Uterus (tissue), 4 donors: Measurements from ENCODE around the gene DEFB128. TPM values are rescaled to one million over a fixed set of nuclear protein-coding genes. Genes with fewer than 3 reads are reported as not detected.
"Not testable (repeated sequence)": the region's sequence is repeated elsewhere in the genome, so short reads cannot be mapped to it uniquely, and the experiment has no call there.

ENCODE experiments used
- DNase-seq, 2 donors: peaks; one replicate each; pipeline ENCODE4 v3.0.0-alpha.2; 2019 to 2020
- H3K27ac ChIP-seq, 2 donors: fragments of 200-600 bp; sonication (generic); 1 replicate in 1 of 2; 2 replicates in 1 of 2; pipeline ENCODE4 v1.5.1; 2016 to 2018
- H3K27me3 ChIP-seq, 2 donors: fragments of 200-600 bp; sonication (generic); one replicate each; pipeline ENCODE4 v1.5.1; 2018 to 2019; ENCODE audit warnings: control low read depth in 1 of 2
- H3K36me3 ChIP-seq, 2 donors: fragments of 200-600 bp; sonication (generic); one replicate each; pipeline ENCODE4 v1.5.1; 2019; ENCODE audit warnings: control low read depth in 1 of 2
- H3K4me1 ChIP-seq, 2 donors: fragments of 200-600 bp; sonication (generic); one replicate each; pipeline ENCODE4 v1.5.1; 2018 to 2019; ENCODE audit warnings: control low read depth in 1 of 2
- H3K4me3 ChIP-seq, 2 donors: fragments of 200-600 bp; sonication (generic); 1 replicate in 1 of 2; 2 replicates in 1 of 2; pipeline ENCODE4 v1.5.1; 2018 to 2019; ENCODE audit warnings: mild to moderate bottlenecking in 1 of 2
- H3K9me3 ChIP-seq, 2 donors: fragments of 200-600 bp; sonication (generic); one replicate each; pipeline ENCODE4 v1.5.1; 2019; ENCODE audit warnings: control low read depth in 1 of 2
- POLR2A ChIP-seq, 2 donors: fragments of 450-650 bp; IDR thresholded peaks; one replicate each; pipeline ENCODE4 v1.6.1; 2016; ENCODE audit warnings: antibody characterized with exemption in 2 of 2, mild to moderate bottlenecking in 1 of 2, moderate library complexity in 1 of 2
- intact Hi-C: fragments of 100-400 bp; cut with DNase I; formaldehyde crosslinking; loops from one replicate; pipeline ENCODE4 v1.15.1; 2023; ENCODE audit warnings: low total_unique reads
- total RNA-seq, 4 donors: library from RNA; depleted of rRNA in 3 of 4; stranded (reverse); fragments of >200 nt in 3 of 4; gene quantifications; one replicate each; pipeline versions ENCODE4 v1.1.0 to v1.2.4, GENCODE V29; 2014 to 2023
- TF ChIP-seq, protein P1 (sequence below), 4 experiments: fragments of 200-600 bp in 2 of 4; fragments of 450-650 bp in 2 of 4; sonication (generic) in 2 of 4; IDR thresholded peaks; one replicate each; pipeline ENCODE4 v1.5.1; 2016 to 2019; ENCODE audit warnings: antibody characterized with exemption in 4 of 4, mild to moderate bottlenecking in 2 of 4, moderate library complexity in 1 of 4
- donor health status: DM: yes; HTN: yes; CAD: no.

Gene DEFB128
- total RNA-seq, 4 donors from 2014 or later: not detected

- TF ChIP-seq POLR2A (IDR thresholded peaks at IDR 0.05): no peak
- TF ChIP-seq, protein P1, sequence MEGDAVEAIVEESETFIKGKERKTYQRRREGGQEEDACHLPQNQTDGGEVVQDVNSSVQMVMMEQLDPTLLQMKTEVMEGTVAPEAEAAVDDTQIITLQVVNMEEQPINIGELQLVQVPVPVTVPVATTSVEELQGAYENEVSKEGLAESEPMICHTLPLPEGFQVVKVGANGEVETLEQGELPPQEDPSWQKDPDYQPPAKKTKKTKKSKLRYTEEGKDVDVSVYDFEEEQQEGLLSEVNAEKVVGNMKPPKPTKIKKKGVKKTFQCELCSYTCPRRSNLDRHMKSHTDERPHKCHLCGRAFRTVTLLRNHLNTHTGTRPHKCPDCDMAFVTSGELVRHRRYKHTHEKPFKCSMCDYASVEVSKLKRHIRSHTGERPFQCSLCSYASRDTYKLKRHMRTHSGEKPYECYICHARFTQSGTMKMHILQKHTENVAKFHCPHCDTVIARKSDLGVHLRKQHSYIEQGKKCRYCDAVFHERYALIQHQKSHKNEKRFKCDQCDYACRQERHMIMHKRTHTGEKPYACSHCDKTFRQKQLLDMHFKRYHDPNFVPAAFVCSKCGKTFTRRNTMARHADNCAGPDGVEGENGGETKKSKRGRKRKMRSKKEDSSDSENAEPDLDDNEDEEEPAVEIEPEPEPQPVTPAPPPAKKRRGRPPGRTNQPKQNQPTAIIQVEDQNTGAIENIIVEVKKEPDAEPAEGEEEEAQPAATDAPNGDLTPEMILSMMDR (IDR thresholded peaks at IDR 0.05): no peak
- Histone ChIP-seq H3K4me3 (no peak within 1 kb of the TSS), H3K27me3 (no peaks in the 10 kb centered on the region), H3K27ac (no peak within 1 kb of the TSS), H3K9me3 (no peaks in the 10 kb centered on the region), H3K4me1 (no peaks in the 10 kb centered on the region), H3K36me3 (no peaks in the 10 kb centered on the region)
- intact Hi-C loops: no loop called here
- DNase-seq: no peak
Observed at GRCh38 chr20:226958-227357, 37.4 kb upstream of the DEFB128 start, which contains the start of gene DEFB129. DEFB129 (plus strand) TSS chr20:227258; CDS start chr20:227289, 31 bp downstream.

GRCh38 chr20:225879-226278 is 36.4 kb upstream of the DEFB128 start:
- H3K27me3 ChIP-seq, H3K4me1 ChIP-seq, H3K4me3 ChIP-seq, intact Hi-C loops, DNase-seq, H3K27ac ChIP-seq, H3K9me3 ChIP-seq, H3K36me3 ChIP-seq: not testable (repeated sequence)

DNA sequence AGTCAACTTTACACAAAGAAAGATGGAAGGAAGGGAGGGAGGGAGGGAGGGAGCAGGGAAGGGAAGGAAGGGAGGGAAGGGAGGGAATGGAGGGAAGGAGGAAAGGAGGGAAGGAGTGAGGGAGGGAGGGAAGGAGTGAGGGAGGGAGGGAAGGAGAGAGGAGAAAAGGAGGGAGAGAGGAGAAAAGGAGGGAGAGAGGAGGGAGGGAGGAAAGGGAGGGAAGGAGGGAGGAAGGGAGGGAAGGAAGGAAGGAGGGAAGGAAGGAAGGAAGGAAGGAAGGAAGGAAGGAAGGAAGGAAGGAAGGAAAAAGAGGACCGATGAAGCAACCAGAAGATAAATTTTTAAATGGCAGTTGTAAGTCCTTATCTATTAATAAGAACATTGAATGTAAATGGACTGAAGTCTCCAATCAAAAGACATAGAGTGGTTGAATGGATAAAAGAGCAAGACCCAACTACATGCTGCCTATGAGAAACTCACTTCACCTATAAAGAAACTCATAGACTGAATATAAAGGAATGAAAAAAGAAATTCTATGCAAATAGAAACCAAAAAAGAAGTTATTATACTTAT is 31.8 kb upstream of the DEFB128 start:
- H3K27ac ChIP-seq: no peak overlapping the region
- H3K36me3 ChIP-seq: no peaks in the 10 kb centered on the region
- H3K4me1 ChIP-seq: no peaks in the 10 kb centered on the region
- no peak for TF ChIP-seq POLR2A (IDR thresholded peaks at IDR 0.05)
- TF ChIP-seq, protein P1 (IDR thresholded peaks at IDR 0.05): no peak
- H3K9me3 ChIP-seq: no peaks in the 10 kb centered on the region
- no peaks in the 10 kb centered on the region for H3K27me3 ChIP-seq
- no peak overlapping the region for H3K4me3 ChIP-seq
- no peak for DNase-seq
- intact Hi-C loops: no loop called here

GRCh38 chr20:219290-220115 is 30.0 kb upstream of the DEFB128 start:
- Histone ChIP-seq H3K9me3 (no peaks in the 10 kb centered on the region), H3K4me3 (no peak overlapping the region), H3K36me3 (no peaks in the 10 kb centered on the region), H3K4me1 (no peaks in the 10 kb centered on the region), H3K27me3 (no peaks in the 10 kb centered on the region), H3K27ac (no peak overlapping the region)
- intact Hi-C loops: no loop called here
- no peak for TF ChIP-seq POLR2A (IDR thresholded peaks at IDR 0.05)
- TF ChIP-seq, protein P1 (IDR thresholded peaks at IDR 0.05): no peak
- no peak for DNase-seq

- H3K4me1 ChIP-seq: no peaks in the 10 kb centered on the region
- H3K27ac ChIP-seq: no peak overlapping the region
- intact Hi-C loops: no loop called here
- H3K36me3 ChIP-seq: no peaks in the 10 kb centered on the region
- H3K9me3 ChIP-seq: no peaks in the 10 kb centered on the region
- no peak for DNase-seq
- H3K27me3 ChIP-seq: no peaks in the 10 kb centered on the region
- TF ChIP-seq, protein P1 (IDR thresholded peaks at IDR 0.05): no peak
- TF ChIP-seq POLR2A (IDR thresholded peaks at IDR 0.05): no peak
- no peak overlapping the region for H3K4me3 ChIP-seq
Observed at GRCh38 chr20:217266-217665, 27.8 kb upstream of the DEFB128 start.
